Panc1 (cell line): ENCODE measurements around the gene CNTF.

Source experiments
- CTCF ChIP-seq: fragments of 450-650 bp; IDR thresholded peaks from 2 replicates; pipeline ENCODE4 v1.5.1; 2017; ENCODE audit warnings: mild to moderate bottlenecking
- POLR2AphosphoS5 ChIP-seq: IDR thresholded peaks from 2 replicates; pipeline ENCODE4 v1.6.1; 2012; ENCODE audit warnings: mild to moderate bottlenecking, low read depth, low read length, moderate library complexity
- REST ChIP-seq, 2 experiments: IDR thresholded peaks; 2 replicates each; pipeline ENCODE4 v1.6.1; 2011 to 2012; ENCODE audit warnings: low read depth in 2 of 2, control low read depth in 1 of 2, low read length in 1 of 2, mild to moderate bottlenecking in 1 of 2, moderate library complexity in 1 of 2; ENCODE audit not compliant: insufficient read depth in 1 of 2
- SIN3A ChIP-seq: IDR thresholded peaks from 2 replicates; pipeline ENCODE4 v1.6.1; 2012; ENCODE audit warnings: low read depth, mild to moderate bottlenecking, low read length, moderate library complexity, borderline replicate concordance; ENCODE audit not compliant: insufficient read depth
- TCF7L2 ChIP-seq: IDR thresholded peaks from 2 replicates; pipeline ENCODE4 v1.6.1; 2011; ENCODE audit warnings: mild to moderate bottlenecking, low read depth, low read length, inconsistent platforms

GRCh38 chr11:58597486-58598144 lies 24.9 kb upstream of the CNTF start:
- TF ChIP-seq CTCF (no peak), TCF7L2 (no peak), SIN3A (no peak), POLR2AphosphoS5 (no peak), REST (IDR thresholded peaks at IDR 0.05; ENCODE audit: insufficient read depth in 1 of 2, low read depth in 2 of 2, low read length in 1 of 2) (no peak)
